Epithelial cell of proximal tubule (primary cell): ENCODE data around the gene GMPR. TPM values are rescaled to one million over a fixed set of nuclear protein-coding genes. Genes with fewer than 3 reads are reported as not detected.

Experiments
- DNase-seq: peaks from one replicate; pipeline ENCODE4 v3.0.0-alpha.2; 2011; ENCODE audit warnings: low read depth
- H3K4me3 ChIP-seq: 2 replicates; pipeline ENCODE4 v1.5.1; 2011; ENCODE audit warnings: low read depth, mild to moderate bottlenecking, low read length
- CTCF ChIP-seq: conservative IDR thresholded peaks from 2 replicates; pipeline ENCODE4 v1.5.1; 2012; ENCODE audit warnings: low read depth, mild to moderate bottlenecking, low read length
- total RNA-seq: library from RNA; depleted of rRNA; stranded (reverse); fragments of >200 nt; gene quantifications from 2 replicates; pipeline ENCODE4 v1.2.3, GENCODE V29; 2015

GMPR gene
- total RNA-seq, 1 donor from 2014 or later = 0.81 TPM

DNA sequence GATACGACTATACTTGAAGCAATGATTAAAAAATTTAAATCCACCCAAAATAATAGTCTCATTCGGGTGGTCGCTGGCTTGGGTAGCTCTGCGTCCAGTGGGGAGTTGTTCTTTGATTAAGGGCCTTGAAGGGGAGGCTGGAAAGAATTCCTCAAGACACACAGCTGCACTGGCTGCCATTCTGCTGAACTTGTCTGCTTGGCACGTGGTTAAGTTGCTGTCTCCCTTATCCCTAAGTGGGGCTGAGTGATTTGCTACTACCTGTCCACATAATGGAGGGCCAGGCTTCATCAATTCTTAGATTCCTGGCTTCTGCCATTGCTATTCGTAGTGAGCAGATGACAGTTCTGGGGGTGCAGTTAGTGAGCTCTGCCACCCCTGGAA, 98.5 kb downstream of the GMPR start:
- no peak overlapping the region for H3K4me3 ChIP-seq
- no peak for TF ChIP-seq CTCF
- no peak for DNase-seq

DNA sequence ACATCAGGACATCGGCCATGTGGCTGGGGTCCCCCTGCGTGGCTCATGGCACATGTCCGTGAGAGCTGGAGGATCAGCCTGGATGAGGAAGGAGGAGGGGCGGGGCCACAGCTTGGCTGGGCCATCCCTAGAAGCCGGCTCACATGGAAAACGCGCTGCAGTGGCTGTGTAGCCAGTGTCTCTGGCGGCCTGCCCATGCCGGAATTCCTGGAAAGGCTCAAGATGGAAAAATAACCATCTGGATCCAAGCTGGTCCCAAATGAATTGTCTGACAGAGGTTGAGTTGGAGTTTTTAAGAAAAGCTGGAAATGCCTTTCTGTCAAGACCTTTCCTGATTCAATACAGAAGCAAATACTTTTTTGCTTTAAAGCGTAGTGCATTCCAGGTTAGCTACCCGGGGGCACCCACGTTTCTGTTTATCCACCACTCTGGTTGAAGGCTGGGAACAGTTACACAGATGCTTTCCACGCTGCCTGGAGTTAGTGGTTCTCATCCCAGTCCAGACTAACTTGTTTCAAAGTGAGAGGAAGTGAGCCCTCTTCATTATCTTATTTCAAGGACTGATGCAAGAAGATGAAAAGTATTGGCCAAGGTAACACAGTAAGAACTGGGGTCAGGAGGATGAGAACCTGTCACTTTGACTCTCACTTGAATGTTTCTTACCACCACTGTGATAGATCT, 99.0 kb downstream of the GMPR start:
- TF ChIP-seq CTCF = no peak
- no peak overlapping the region for H3K4me3 ChIP-seq
- DNase-seq = no peak

- TF ChIP-seq CTCF = peak; percentile 78
- DNase-seq = peak; percentile 73
- no peak overlapping the region for H3K4me3 ChIP-seq
These were observed 100.3 kb downstream of the GMPR start for GRCh38 chr6:16338577-16339264.

- H3K4me3 ChIP-seq = no peak overlapping the region
- no peak for DNase-seq
- no peak for TF ChIP-seq CTCF
These were observed 100.8 kb downstream of the GMPR start for GRCh38 chr6:16339265-16339587.

DNA sequence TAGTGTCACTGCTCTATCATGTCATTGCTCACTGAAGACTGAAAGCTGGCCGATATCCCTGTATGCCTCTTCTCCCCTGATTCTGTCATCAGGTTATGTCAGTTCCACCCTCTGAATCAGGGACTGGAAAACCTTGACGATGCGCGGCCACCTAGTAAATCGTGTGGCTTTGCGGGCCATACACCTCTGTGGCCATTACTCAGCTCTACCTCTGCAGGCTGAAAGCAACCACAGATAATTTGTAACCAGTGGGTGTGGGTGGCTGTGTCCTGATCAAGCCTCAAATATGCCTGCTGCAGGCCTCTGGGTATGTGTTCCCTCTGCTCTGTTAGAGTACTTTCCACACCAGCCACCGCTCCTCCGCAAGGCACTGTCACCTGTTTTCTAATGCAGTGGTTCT, 105.2 kb downstream of the GMPR start:
- DNase-seq = no peak
- no peak overlapping the region for H3K4me3 ChIP-seq
- no peak for TF ChIP-seq CTCF

DNA sequence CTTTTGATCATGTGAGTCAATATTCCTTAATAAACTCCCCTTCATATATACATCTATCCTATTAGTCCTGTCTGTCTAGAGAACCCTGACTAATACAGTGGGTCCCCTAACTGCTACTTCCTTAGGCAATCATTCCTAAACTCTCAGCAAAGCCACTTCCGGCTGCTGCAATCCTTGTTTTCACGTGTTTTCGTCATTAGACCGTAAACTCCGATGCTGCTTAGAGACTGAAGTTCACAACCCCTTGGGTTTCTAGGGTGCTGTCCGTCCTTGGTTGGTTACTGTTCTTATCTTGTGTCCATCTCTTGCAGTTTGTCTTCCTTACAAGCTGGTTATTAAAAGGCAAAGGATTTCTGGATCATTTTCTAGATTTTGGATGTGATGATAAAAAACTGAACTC, 106.4 kb downstream of the GMPR start:
- no peak for TF ChIP-seq CTCF
- DNase-seq = no peak
- H3K4me3 ChIP-seq = no peak overlapping the region

Other genes with a start within 250 kb of the GMPR start
- gene MYLIP, start 109.5 kb upstream of the GMPR start, total RNA-seq = 2.2 and 5.7 TPM in 2 replicates